IMR-90 (cell line): ENCODE data around the gene ZNF888. TPM values are rescaled to one million over a fixed set of nuclear protein-coding genes. Genes with fewer than 3 reads are reported as not detected.
A peak's percentile ranks its signal among the peaks of the same experiment; 100 is the strongest.

Experiments
- ATAC-seq: fragments of 200-7000 bp; cut with Tn5 transposase; 2 replicates; pipeline ENCODE4 v1.9.1; 2020; ENCODE audit warnings: low read depth, mild to moderate bottlenecking, moderate library complexity
- BruUV-seq: library from RNA; stranded (reverse); fragments of 400-500 nt; replicated peaks from 2 replicates; lab custom pipeline; 2021; lab: Mats Ljungman, UMichigan
- CTCF ChIA-PET: fragments of 300-600 bp; formaldehyde crosslinking; extraction: SDS; loops from one replicate; lab custom pipeline; 2021; ENCODE audit warnings: antibody characterized with exemption; lab: Yijun Ruan, JAX
- POLR2A ChIA-PET: fragments of 300-600 bp; sonication (Branson Sonifier 250); formaldehyde crosslinking; loops from one replicate; lab custom pipeline; 2022; ENCODE audit warnings: antibody characterized with exemption; ENCODE audit not compliant: unreplicated experiment; lab: Charles Lee
- DNase-seq: peaks from one replicate; pipeline ENCODE4 v3.0.0; 2013
- H2AFZ ChIP-seq: replicated peaks from 2 replicates; pipeline ENCODE3; 2013; ENCODE audit warnings: low read length, mild to moderate bottlenecking; ENCODE audit not compliant: poor library complexity
- H2AK5ac ChIP-seq: 2 replicates; pipeline ENCODE4 v1.6.1; 2013; ENCODE audit warnings: low read depth, low read length, inconsistent platforms
- H2AK9ac ChIP-seq: replicated peaks from 2 replicates; pipeline ENCODE3; 2013; ENCODE audit warnings: mild to moderate bottlenecking, low read depth, low read length, moderate library complexity; ENCODE audit not compliant: poor library complexity
- H2BK120ac ChIP-seq: 2 replicates; pipeline ENCODE4 v1.6.1; 2013; ENCODE audit warnings: low read depth, low read length, inconsistent platforms
- H2BK15ac ChIP-seq: 3 replicates; pipeline ENCODE4 v1.6.1; 2013; ENCODE audit warnings: low read depth, low read length, inconsistent platforms
- H2BK20ac ChIP-seq: 2 replicates; pipeline ENCODE4 v1.6.1; 2013; ENCODE audit warnings: low read depth, mild to moderate bottlenecking, inconsistent platforms, low read length, moderate library complexity
- H2BK5ac ChIP-seq: 2 replicates; pipeline ENCODE4 v1.6.1; 2013; ENCODE audit warnings: mild to moderate bottlenecking, low read depth, low read length, inconsistent platforms; ENCODE audit not compliant: poor library complexity, severe bottlenecking
- H3K14ac ChIP-seq: replicated peaks from 2 replicates; pipeline ENCODE4 v1.6.1; 2013; ENCODE audit warnings: low read depth, low read length, inconsistent platforms
- H3K18ac ChIP-seq: 2 replicates; pipeline ENCODE4 v1.6.1; 2013; ENCODE audit warnings: low read depth, low read length, control low read depth
- H3K23ac ChIP-seq: 2 replicates; pipeline ENCODE4 v1.6.1; 2013; ENCODE audit warnings: low read depth, low read length, inconsistent platforms
- H3K27ac ChIP-seq: 2 replicates; pipeline ENCODE4 v1.5.1; 2013; ENCODE audit warnings: mild to moderate bottlenecking, control low read depth, low read length; ENCODE audit not compliant: insufficient read depth
- H3K27me3 ChIP-seq: 2 replicates; pipeline ENCODE4 v1.6.1; 2013; ENCODE audit warnings: low read length; ENCODE audit not compliant: control insufficient read depth, insufficient read depth
- H3K36me3 ChIP-seq: 2 replicates; pipeline ENCODE4 v1.6.1; 2013; ENCODE audit warnings: low read length, mixed read lengths; ENCODE audit not compliant: control insufficient read depth, insufficient read depth
- H3K4ac ChIP-seq: 2 replicates; pipeline ENCODE4 v1.6.1; 2013; ENCODE audit warnings: low read depth, low read length, inconsistent platforms
- H3K4me1 ChIP-seq: 2 replicates; pipeline ENCODE4 v1.6.1; 2013; ENCODE audit warnings: low read length, mixed read lengths; ENCODE audit not compliant: control insufficient read depth, insufficient read depth
- H3K4me2 ChIP-seq: 2 replicates; pipeline ENCODE4 v1.6.1; 2013; ENCODE audit warnings: low read depth, mild to moderate bottlenecking, control low read depth, low read length, moderate library complexity
- H3K4me3 ChIP-seq: 2 replicates; pipeline ENCODE4 v1.5.1; 2013; ENCODE audit warnings: low read depth, mild to moderate bottlenecking, control low read depth, low read length, moderate library complexity; ENCODE audit not compliant: insufficient read depth
- H3K56ac ChIP-seq: 2 replicates; pipeline ENCODE4 v1.6.1; 2013; ENCODE audit warnings: low read length, inconsistent platforms; ENCODE audit not compliant: insufficient read depth; ENCODE audit errors: extremely low read depth
- H3K79me1 ChIP-seq, 2 experiments: 2 replicates each; pipeline ENCODE4 v1.6.1; 2013; ENCODE audit warnings: low read length in 2 of 2, inconsistent platforms in 1 of 2, low read depth in 1 of 2
- H3K9ac ChIP-seq: 2 replicates; pipeline ENCODE4 v1.6.1; 2013; ENCODE audit warnings: low read depth, low read length, control low read depth
- H3K9me1 ChIP-seq: 2 replicates; pipeline ENCODE4 v1.6.1; 2013; ENCODE audit warnings: low read length, inconsistent platforms; ENCODE audit not compliant: insufficient read depth
- H3K9me3 ChIP-seq: 2 replicates; pipeline ENCODE4 v1.6.1; 2013; ENCODE audit warnings: low read length; ENCODE audit not compliant: control insufficient read depth, insufficient read depth
- H4K20me1 ChIP-seq: 2 replicates; pipeline ENCODE4 v1.6.1; 2013; ENCODE audit warnings: low read length, inconsistent platforms; ENCODE audit not compliant: insufficient read depth
- H4K5ac ChIP-seq: 2 replicates; pipeline ENCODE4 v1.6.1; 2013; ENCODE audit warnings: mild to moderate bottlenecking, low read depth, low read length, control low read depth
- H4K8ac ChIP-seq, 2 experiments: 2 replicates each; pipeline ENCODE4 v1.6.1; 2013; ENCODE audit warnings: low read depth in 2 of 2, low read length in 2 of 2, control low read depth in 1 of 2, inconsistent platforms in 1 of 2
- H4K91ac ChIP-seq: 2 replicates; pipeline ENCODE4 v1.6.1; 2013; ENCODE audit warnings: low read depth, low read length, inconsistent platforms; ENCODE audit not compliant: insufficient read depth
- BHLHE40 ChIP-seq: fragments of 150-350 bp; IDR thresholded peaks from 2 replicates; pipeline ENCODE4 v1.6.1; 2016; ENCODE audit warnings: mild to moderate bottlenecking, low read depth, low read length
- CEBPB ChIP-seq: IDR thresholded peaks from 2 replicates; pipeline ENCODE4 v1.6.1; 2012; ENCODE audit warnings: low read depth, low read length, improper control_type of control experiment
- CHD1 ChIP-seq: IDR thresholded peaks from 2 replicates; pipeline ENCODE4 v1.6.1; 2012; ENCODE audit warnings: low read depth, low read length, improper control_type of control experiment
- CTCF ChIP-seq: conservative IDR thresholded peaks from 2 replicates; pipeline ENCODE4 v1.5.1; 2012; ENCODE audit warnings: mild to moderate bottlenecking, low read depth, low read length, improper control_type of control experiment
- ELK1 ChIP-seq: fragments of 150-350 bp; IDR thresholded peaks from 2 replicates; pipeline ENCODE4 v1.6.1; 2016; ENCODE audit warnings: low read depth, mild to moderate bottlenecking, low read length, moderate library complexity, borderline replicate concordance
- FOS ChIP-seq: fragments of 150-350 bp; IDR thresholded peaks from 2 replicates; pipeline ENCODE4 v1.6.1; 2016; ENCODE audit warnings: low read depth, low read length
- MAFK ChIP-seq: IDR thresholded peaks from 2 replicates; pipeline ENCODE4 v1.6.1; 2012; ENCODE audit warnings: low read depth, low read length, improper control_type of control experiment
- MAZ ChIP-seq: IDR thresholded peaks from 2 replicates; pipeline ENCODE4 v1.6.1; 2012; ENCODE audit warnings: low read depth, mild to moderate bottlenecking, low read length, improper control_type of control experiment, moderate library complexity, borderline replicate concordance
- MXI1 ChIP-seq: IDR thresholded peaks from 2 replicates; pipeline ENCODE4 v1.6.1; 2012; ENCODE audit warnings: low read depth, mild to moderate bottlenecking, low read length, moderate library complexity, borderline replicate concordance
- NFE2L2 ChIP-seq: fragments of 150-350 bp; IDR thresholded peaks from 2 replicates; pipeline ENCODE4 v1.6.1; 2016; ENCODE audit warnings: low read depth, mild to moderate bottlenecking, low read length
- POLR2A ChIP-seq: IDR thresholded peaks from 2 replicates; pipeline ENCODE4 v1.6.1; 2012; ENCODE audit warnings: mild to moderate bottlenecking, low read depth, low read length
- RAD21 ChIP-seq: IDR thresholded peaks from 2 replicates; pipeline ENCODE4 v1.6.1; 2012; ENCODE audit warnings: low read length, improper control_type of control experiment
- RCOR1 ChIP-seq: IDR thresholded peaks from 2 replicates; pipeline ENCODE4 v1.6.1; 2012; ENCODE audit warnings: mild to moderate bottlenecking, low read length, improper control_type of control experiment; ENCODE audit not compliant: insufficient replicate concordance
- RFX5 ChIP-seq: IDR thresholded peaks from 2 replicates; pipeline ENCODE4 v1.8.0; 2012; ENCODE audit warnings: low read depth, mild to moderate bottlenecking, low read length, moderate library complexity
- SMC3 ChIP-seq: fragments of 150-350 bp; IDR thresholded peaks from 2 replicates; pipeline ENCODE4 v1.6.1; 2016; ENCODE audit warnings: low read depth, mild to moderate bottlenecking, antibody characterized with exemption, low read length, moderate library complexity
- WGBS, 2 experiments: methylation state at CpG; one replicate each; pipeline versions ENCODE4 v1.1.5 to v1.1.7; 2013; ENCODE audit warnings: missing lambda C conversion rate in 2 of 2; ENCODE audit not compliant: insufficient read length in 1 of 2; ENCODE audit errors: extremely low coverage in 2 of 2; 5-methylcytosine and 5-hydroxymethylcytosine counted together
- dilution Hi-C: fragments of 300-500 bp; cut with HindIII; formaldehyde crosslinking; loops from one replicate; pipeline ENCODE4 v1.14.3; 2018; ENCODE audit warnings: low sequenced_read_pairs; ENCODE audit not compliant: unreplicated experiment
- in situ Hi-C: fragments of 300-500 bp; cut with MboI; formaldehyde crosslinking; loops from 3 replicates; pipeline ENCODE4 v1.14.3; 2019; ENCODE audit warnings: low sequenced_read_pairs, inconsistent platforms, mixed read lengths
- intact Hi-C: fragments of 100-400 bp; cut with micrococcal nuclease; formaldehyde crosslinking; loops from 2 replicates; pipeline ENCODE4 v1.10.0; 2022
- polyA plus RNA-seq, 3 experiments: library from polyadenylated mRNA; depleted of rRNA; stranded (reverse); fragments of >200 nt; gene quantifications; 2 replicates each; pipeline ENCODE4 v1.2.3, GENCODE V29; 2012; ENCODE audit warnings: low replicate concordance in 1 of 3
- total RNA-seq: library from RNA; depleted of rRNA; stranded (reverse); fragments of >200 nt; gene quantifications from 2 replicates; pipeline ENCODE4 v1.2.3, GENCODE V29; 2012

Gene ZNF888
- total and polyA plus RNA-seq, 2 of the 4 experiments (the other 2 are of a cell fraction): 0.82 to 6.1 TPM

GRCh38 chr19:52897138-52897935 lies 25.9 kb downstream of the ZNF888 start, which contains the start of gene ZNF320:
Gene ZNF320, minus strand, starts transcription at chr19:52897635. Its CDS starts 7,380 bp downstream, at chr19:52890255.
- intact Hi-C loops: loop anchor here (2.0 kb wide), 1 partner anchor 205 kb away; the partner anchor contains the start of gene ZNF160
- POLR2A ChIA-PET: no interaction called here
- no peaks in the 10 kb centered on the region for H3K9me1 ChIP-seq
- no peak; the same call in 1 of the 2 replicates for TF ChIP-seq MXI1
- TF ChIP-seq CEBPB: no peak
- TF ChIP-seq RCOR1: no peak
- TF ChIP-seq CHD1: no peak
- peak; percentile 34; the same call in 1 of the 2 replicates for TF ChIP-seq BHLHE40
- TF ChIP-seq FOS: no peak
- no peak for TF ChIP-seq SMC3
- 0 out of 2 replicates have a peak, but pooled peaks have one; percentile 35 for TF ChIP-seq MAZ
- no peak for TF ChIP-seq CTCF
- TF ChIP-seq MAFK: no peak
- no peak for TF ChIP-seq NFE2L2
- peak; percentile 61; the same call in 1 of the 2 replicates for TF ChIP-seq POLR2A
- no peak for TF ChIP-seq ELK1
- TF ChIP-seq RFX5: no peak
- TF ChIP-seq RAD21: no peak

More at GRCh38 chr19:52897138-52897935, 25.9 kb downstream of the ZNF888 start, which contains the start of gene ZNF320:
- peak within 1 kb of the TSS; percentile 49; the same call in 1 of the 2 replicates for H3K4ac ChIP-seq
- no peaks in the 10 kb centered on the region for H3K27me3 ChIP-seq
- in situ Hi-C loops (no loop called here), dilution Hi-C loops (no loop called here)
- H3K79me1 ChIP-seq: peaks cover 7 to 11% of the 10 kb centered on the region in 2 experiments
- CTCF ChIA-PET: no interaction called here
- H2AFZ ChIP-seq: peak within 1 kb of the TSS; percentile 96
- H2BK20ac ChIP-seq: no peak within 1 kb of the TSS
- peak within 1 kb of the TSS; percentile 64 for H3K14ac ChIP-seq
- peak within 1 kb of the TSS; percentile 17 for H3K18ac ChIP-seq
- H3K4me1 ChIP-seq: 0 out of 2 replicates have a peak, but pooled peaks cover 2% of the 10 kb centered on the region
- ATAC-seq (peak; percentile 100), DNase-seq (peak; percentile 87)
- peak within 1 kb of the TSS; percentile 28 for H2BK5ac ChIP-seq
- H4K5ac ChIP-seq: peak within 1 kb of the TSS; percentile 90
- peak within 1 kb of the TSS; percentile 43 for H4K91ac ChIP-seq
- H3K56ac ChIP-seq: peak within 1 kb of the TSS; percentile 63
- H3K36me3 ChIP-seq: no peaks in the 10 kb centered on the region; the same call in 1 of the 2 replicates
- H3K23ac ChIP-seq: peak within 1 kb of the TSS; percentile 74
- H2AK5ac ChIP-seq: peak within 1 kb of the TSS; percentile 71; the same call in 1 of the 2 replicates
- no peak within 1 kb of the TSS for H2BK120ac ChIP-seq
- H3K9me3 ChIP-seq: no peaks in the 10 kb centered on the region
- peak within 1 kb of the TSS; percentile 77 to 92 for H4K8ac ChIP-seq
- TSS peak; percentile 59 for BruUV-seq
- H3K4me2 ChIP-seq: peak within 1 kb of the TSS; percentile 89
- WGBS, 2 experiments: 0% methylated on average over 18 of the region's 56 CpGs; no CpG with 5 or more reads in 1 of the 2 experiments
- peak within 1 kb of the TSS; percentile 78 for H3K4me3 ChIP-seq
- H2BK15ac ChIP-seq: no peak within 1 kb of the TSS
- no peaks in the 10 kb centered on the region for H4K20me1 ChIP-seq
- H3K27ac ChIP-seq: peak within 1 kb of the TSS; percentile 89
- H2AK9ac ChIP-seq: peak within 1 kb of the TSS; percentile 63
- H3K9ac ChIP-seq: peak within 1 kb of the TSS; percentile 77
